HCT116 (cell line): ENCODE data around the gene NCCRP1. TPM values are rescaled to one million over a fixed set of nuclear protein-coding genes. Genes with fewer than 3 reads are reported as not detected.

Experiments
- ATAC-seq: fragments of 200-7000 bp; cut with Tn5 transposase; 2 replicates; pipeline ENCODE4 v1.9.1; 2020; ENCODE audit warnings: mild to moderate bottlenecking, moderate library complexity
- BruUV-seq: library from RNA; stranded (reverse); fragments of 400-500 nt; replicated peaks from 2 replicates; lab custom pipeline; 2021; lab: Mats Ljungman, UMichigan
- CTCF ChIA-PET: fragments of 300-600 bp; sonication (Branson Sonifier 250); formaldehyde crosslinking; loops from one replicate; lab custom pipeline; 2021; ENCODE audit warnings: antibody characterized with exemption; lab: Charles Lee
- POLR2A ChIA-PET: fragments of 300-600, 350-600 bp; sonication (Branson Sonifier 250); formaldehyde crosslinking; loops from one replicate; lab custom pipeline; 2021; ENCODE audit warnings: antibody characterized with exemption; lab: Charles Lee
- RAD21 ChIA-PET, 2 experiments: fragments of 300-600 bp; sonication (Branson Sonifier 250); formaldehyde crosslinking; loops; one replicate each; lab custom pipeline; 2023; ENCODE audit warnings: low total read pairs in 2 of 2; ENCODE audit not compliant: uncharacterized antibody in 2 of 2, unreplicated experiment in 2 of 2, low non-redundant PET in 1 of 2; lab: Charles Lee
- DNase-seq: peaks from one replicate; pipeline ENCODE4 v3.0.0-alpha.2; 2010; ENCODE audit warnings: low read depth, low spot score
- H2AFZ ChIP-seq: fragments of 200-600 bp; shearing (Covaris generic), sonication (generic); 2 replicates; pipeline ENCODE4 v1.6.1; 2017; ENCODE audit warnings: low read depth, mixed run types, mixed read lengths, antibody characterized with exemption, low read length; ENCODE audit not compliant: poor library complexity, severe bottlenecking
- H3K27ac ChIP-seq: 2 replicates; pipeline ENCODE4 v1.5.1; 2012; ENCODE audit warnings: low read depth, low read length
- H3K27me3 ChIP-seq: fragments of 200-600 bp; sonication (generic); 2 replicates; pipeline ENCODE4 v1.6.1; 2016; ENCODE audit warnings: mixed run types, low read length, mixed read lengths; ENCODE audit not compliant: insufficient read depth
- H3K36me3 ChIP-seq, 2 experiments: fragments of 200-500 bp in 1 of 2; fragments of 200-600 bp in 1 of 2; sonication (Bioruptor generic) in 1 of 2; sonication (generic) in 1 of 2; 2 replicates each; pipeline versions ENCODE4 v1.5.1 to v1.6.1; 2014 to 2016; ENCODE audit warnings: low read length in 2 of 2, inconsistent platforms in 1 of 2, mixed read lengths in 1 of 2, mixed run types in 1 of 2; ENCODE audit not compliant: insufficient read depth in 2 of 2, control insufficient read depth in 1 of 2
- H3K4me1 ChIP-seq, 2 experiments: fragments of 200-600 bp in 1 of 2; sonication (generic) in 1 of 2; 2 replicates each; pipeline versions ENCODE4 v1.5.1 to v1.6.1; 2012 to 2017; ENCODE audit warnings: low read length in 2 of 2, inconsistent platforms in 1 of 2, mild to moderate bottlenecking in 1 of 2, mixed read lengths in 1 of 2, mixed run types in 1 of 2, moderate library complexity in 1 of 2; ENCODE audit not compliant: insufficient read depth in 2 of 2, control insufficient read depth in 1 of 2
- H3K4me2 ChIP-seq: fragments of 200-600 bp; sonication (generic); 2 replicates; pipeline ENCODE4 v1.6.1; 2017; ENCODE audit warnings: mixed run types, low read length, mixed read lengths
- H3K4me3 ChIP-seq, 2 experiments: fragments of 200-600 bp in 1 of 2; sonication (generic) in 1 of 2; replicated peaks in 1 of 2; 2 replicates each; pipeline ENCODE4 v1.5.1; 2011 to 2016; ENCODE audit warnings: low read length in 2 of 2, control low read depth in 1 of 2, low read depth in 1 of 2, mild to moderate bottlenecking in 1 of 2, mixed read lengths in 1 of 2, mixed run types in 1 of 2
- H3K79me2 ChIP-seq: fragments of 200-600 bp; sonication (generic); 2 replicates; pipeline ENCODE4 v1.6.1; 2017; ENCODE audit warnings: mild to moderate bottlenecking, mixed run types, low read length, moderate library complexity, mixed read lengths; ENCODE audit not compliant: insufficient read depth
- H3K9ac ChIP-seq: fragments of 200-600 bp; sonication (generic); 2 replicates; pipeline ENCODE4 v1.6.1; 2016; ENCODE audit warnings: low read length, mixed read lengths
- H3K9me2 ChIP-seq: fragments of 200-600 bp; sonication (generic), shearing (Covaris generic); 2 replicates; pipeline ENCODE4 v1.6.1; 2017; ENCODE audit warnings: mixed run types, mild to moderate bottlenecking, moderate library complexity; ENCODE audit not compliant: insufficient read depth
- H3K9me3 ChIP-seq, 2 experiments: fragments of 200-500 bp in 1 of 2; fragments of 200-600 bp in 1 of 2; sonication (Bioruptor generic) in 1 of 2; sonication (generic) in 1 of 2; 2 replicates each; pipeline ENCODE4 v1.6.1; 2014 to 2017; ENCODE audit warnings: low read length in 2 of 2, mixed read lengths in 2 of 2, inconsistent platforms in 1 of 2, low read depth in 1 of 2, mild to moderate bottlenecking in 1 of 2, mixed run types in 1 of 2, moderate library complexity in 1 of 2; ENCODE audit not compliant: control insufficient read depth in 1 of 2, insufficient read depth in 1 of 2
- H4K20me1 ChIP-seq: fragments of 200-600 bp; sonication (generic), shearing (Covaris generic); 2 replicates; pipeline ENCODE4 v1.6.1; 2017; ENCODE audit warnings: mixed run types, mild to moderate bottlenecking, moderate library complexity; ENCODE audit not compliant: insufficient read depth
- CBX3 ChIP-seq: IDR thresholded peaks from 2 replicates; pipeline ENCODE4 v1.6.1; 2012; ENCODE audit warnings: low read depth
- CEBPB ChIP-seq: IDR thresholded peaks from 2 replicates; pipeline ENCODE4 v1.6.1; 2012; ENCODE audit warnings: low read depth
- ELF1 ChIP-seq: IDR thresholded peaks from 2 replicates; pipeline ENCODE4 v1.6.1; 2012; ENCODE audit warnings: low read depth, borderline replicate concordance
- EZH2 ChIP-seq: fragments of 200-600 bp; sonication (generic); IDR thresholded peaks from 2 replicates; pipeline ENCODE4 v1.6.1; 2017; ENCODE audit warnings: antibody characterized with exemption, mixed run types
- EZH2phosphoT487 ChIP-seq: fragments of 200-600 bp; IDR thresholded peaks from 2 replicates; pipeline ENCODE4 v1.6.1; 2018; ENCODE audit warnings: antibody characterized with exemption, borderline replicate concordance
- FOSL1 ChIP-seq: IDR thresholded peaks from 2 replicates; pipeline ENCODE4 v1.6.1; 2012; ENCODE audit warnings: low read depth
- MAX ChIP-seq: IDR thresholded peaks from 2 replicates; pipeline ENCODE4 v1.6.1; 2012
- POLR2A ChIP-seq: IDR thresholded peaks from 2 replicates; pipeline ENCODE4 v1.7.0; 2011; ENCODE audit warnings: borderline replicate concordance; ENCODE audit not compliant: insufficient read depth, insufficient read length; ENCODE audit errors: extremely low read depth
- POLR2AphosphoS5 ChIP-seq: IDR thresholded peaks from 2 replicates; pipeline ENCODE4 v1.6.1; 2011; ENCODE audit warnings: mild to moderate bottlenecking, low read depth, low read length, moderate library complexity
- RAD21 ChIP-seq: IDR thresholded peaks from 2 replicates; pipeline ENCODE4 v1.6.1; 2012; ENCODE audit warnings: low read depth, mild to moderate bottlenecking
- SIN3A ChIP-seq: IDR thresholded peaks from 2 replicates; pipeline ENCODE4 v1.6.1; 2012; ENCODE audit warnings: low read depth
- SP1 ChIP-seq: IDR thresholded peaks from 2 replicates; pipeline ENCODE4 v1.6.1; 2012; ENCODE audit warnings: low read depth
- SRF ChIP-seq: IDR thresholded peaks from 2 replicates; pipeline ENCODE4 v1.6.1; 2012; ENCODE audit warnings: low read depth
- YY1 ChIP-seq: IDR thresholded peaks from 2 replicates; pipeline ENCODE4 v1.6.1; 2011; ENCODE audit warnings: low read length, low read depth, moderate library complexity, mild to moderate bottlenecking; ENCODE audit not compliant: insufficient replicate concordance; ENCODE audit errors: extremely low read depth
- ZFX ChIP-seq: fragments of 450-650 bp; IDR thresholded peaks from 2 replicates; pipeline ENCODE4 v1.6.1; 2017
- ZNF274 ChIP-seq: fragments of 200-500 bp; sonication (Bioruptor generic); IDR thresholded peaks from 2 replicates; pipeline ENCODE4 v1.6.1; 2014; ENCODE audit warnings: mild to moderate bottlenecking, low read depth, low read length, inconsistent platforms
- intact Hi-C: fragments of 100-400 bp; cut with micrococcal nuclease; formaldehyde crosslinking; loops from 2 replicates; pipeline ENCODE4 v1.10.0; 2022
- total RNA-seq: library from RNA; stranded (reverse); gene quantifications from one replicate; pipeline ENCODE4 v1.2.1, GENCODE V29; 2021; ENCODE audit not compliant: unreplicated experiment
- TF ChIP-seq, protein P1 (sequence below): IDR thresholded peaks from 2 replicates; pipeline ENCODE4 v1.6.1; 2012
- TF ChIP-seq, protein P2 (sequence below): IDR thresholded peaks from 2 replicates; pipeline ENCODE4 v1.6.1; 2012; ENCODE audit warnings: low read depth
- TF ChIP-seq, protein P3 (sequence below): IDR thresholded peaks from 2 replicates; pipeline ENCODE4 v1.6.1; 2011; ENCODE audit warnings: mild to moderate bottlenecking, low read length, moderate library complexity; ENCODE audit not compliant: insufficient replicate concordance; ENCODE audit errors: extremely low read depth
- TF ChIP-seq, protein P4 (sequence below), 3 experiments: fragments of 200-600 bp in 1 of 3; sonication (generic) in 1 of 3; IDR thresholded peaks in 2 of 3; conservative IDR thresholded peaks in 1 of 3; 2 replicates each; pipeline ENCODE4 v1.5.1; 2012 to 2017; ENCODE audit warnings: low read depth in 2 of 3, low read length in 2 of 3, antibody characterized with exemption in 1 of 3, borderline replicate concordance in 1 of 3, control low read depth in 1 of 3, mild to moderate bottlenecking in 1 of 3, mixed read lengths in 1 of 3, mixed run types in 1 of 3, moderate library complexity in 1 of 3; ENCODE audit not compliant: insufficient read depth in 1 of 3

NCCRP1 gene
- total RNA-seq, 1 experiment from 2014 or later: 0.12 TPM

DNA sequence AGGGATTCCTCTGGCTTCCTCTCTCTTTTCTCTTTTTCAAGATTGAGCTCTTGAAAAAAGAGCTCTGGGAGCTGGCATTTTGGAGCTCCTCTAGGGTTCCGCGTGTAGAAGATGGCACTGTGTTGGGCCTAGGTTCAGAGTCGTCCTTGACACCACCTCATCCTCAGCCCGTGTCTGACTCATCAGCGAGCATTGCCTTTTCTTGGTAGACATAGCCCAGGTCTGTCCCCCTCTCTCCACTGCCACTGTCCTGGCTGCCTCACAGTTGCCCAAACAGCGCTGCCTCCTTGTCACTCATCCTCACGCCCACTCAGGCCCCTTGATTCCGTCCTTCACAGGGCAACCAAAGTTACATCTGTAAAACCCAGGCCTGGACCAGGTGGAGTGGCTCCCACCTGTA is 46.5 kb upstream of the NCCRP1 start:
- H3K27me3 ChIP-seq: no peaks in the 10 kb centered on the region
- no peaks in the 10 kb centered on the region for H4K20me1 ChIP-seq
- ATAC-seq (no peak), DNase-seq (no peak)
- H3K4me1 ChIP-seq: peaks cover 19 to 29% of the 10 kb centered on the region in 2 experiments
- BruUV-seq: no TSS peak
- ChIA-PET RAD21 (no interaction called here), POLR2A (no interaction called here), CTCF (interaction anchor here (0.8 kb wide), 1 partner anchor 188 kb away, joined by 3 read pairs; no protein-coding TSS in a partner anchor)
- H3K36me3 ChIP-seq: no peaks in the 10 kb centered on the region
- peaks cover 92% of the 10 kb centered on the region for H3K79me2 ChIP-seq
- no peaks in the 10 kb centered on the region for H3K9me2 ChIP-seq
- no peak overlapping the region for H3K4me2 ChIP-seq
- H3K4me3 ChIP-seq: no peak overlapping the region
- H3K9ac ChIP-seq: no peak overlapping the region
- H3K9me3 ChIP-seq: no peaks in the 10 kb centered on the region
- no peak overlapping the region for H2AFZ ChIP-seq
- intact Hi-C loops: no loop called here
- TF ChIP-seq, protein P1, sequence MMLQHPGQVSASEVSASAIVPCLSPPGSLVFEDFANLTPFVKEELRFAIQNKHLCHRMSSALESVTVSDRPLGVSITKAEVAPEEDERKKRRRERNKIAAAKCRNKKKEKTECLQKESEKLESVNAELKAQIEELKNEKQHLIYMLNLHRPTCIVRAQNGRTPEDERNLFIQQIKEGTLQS: no peak
- no peak for TF ChIP-seq POLR2A
- TF ChIP-seq CEBPB: no peak
- no peak for TF ChIP-seq ZFX
- TF ChIP-seq, protein P2, sequence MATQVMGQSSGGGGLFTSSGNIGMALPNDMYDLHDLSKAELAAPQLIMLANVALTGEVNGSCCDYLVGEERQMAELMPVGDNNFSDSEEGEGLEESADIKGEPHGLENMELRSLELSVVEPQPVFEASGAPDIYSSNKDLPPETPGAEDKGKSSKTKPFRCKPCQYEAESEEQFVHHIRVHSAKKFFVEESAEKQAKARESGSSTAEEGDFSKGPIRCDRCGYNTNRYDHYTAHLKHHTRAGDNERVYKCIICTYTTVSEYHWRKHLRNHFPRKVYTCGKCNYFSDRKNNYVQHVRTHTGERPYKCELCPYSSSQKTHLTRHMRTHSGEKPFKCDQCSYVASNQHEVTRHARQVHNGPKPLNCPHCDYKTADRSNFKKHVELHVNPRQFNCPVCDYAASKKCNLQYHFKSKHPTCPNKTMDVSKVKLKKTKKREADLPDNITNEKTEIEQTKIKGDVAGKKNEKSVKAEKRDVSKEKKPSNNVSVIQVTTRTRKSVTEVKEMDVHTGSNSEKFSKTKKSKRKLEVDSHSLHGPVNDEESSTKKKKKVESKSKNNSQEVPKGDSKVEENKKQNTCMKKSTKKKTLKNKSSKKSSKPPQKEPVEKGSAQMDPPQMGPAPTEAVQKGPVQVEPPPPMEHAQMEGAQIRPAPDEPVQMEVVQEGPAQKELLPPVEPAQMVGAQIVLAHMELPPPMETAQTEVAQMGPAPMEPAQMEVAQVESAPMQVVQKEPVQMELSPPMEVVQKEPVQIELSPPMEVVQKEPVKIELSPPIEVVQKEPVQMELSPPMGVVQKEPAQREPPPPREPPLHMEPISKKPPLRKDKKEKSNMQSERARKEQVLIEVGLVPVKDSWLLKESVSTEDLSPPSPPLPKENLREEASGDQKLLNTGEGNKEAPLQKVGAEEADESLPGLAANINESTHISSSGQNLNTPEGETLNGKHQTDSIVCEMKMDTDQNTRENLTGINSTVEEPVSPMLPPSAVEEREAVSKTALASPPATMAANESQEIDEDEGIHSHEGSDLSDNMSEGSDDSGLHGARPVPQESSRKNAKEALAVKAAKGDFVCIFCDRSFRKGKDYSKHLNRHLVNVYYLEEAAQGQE: no peak
- TF ChIP-seq EZH2: no peak
- TF ChIP-seq YY1: no peak
- no peak for TF ChIP-seq ELF1
- TF ChIP-seq, protein P3, sequence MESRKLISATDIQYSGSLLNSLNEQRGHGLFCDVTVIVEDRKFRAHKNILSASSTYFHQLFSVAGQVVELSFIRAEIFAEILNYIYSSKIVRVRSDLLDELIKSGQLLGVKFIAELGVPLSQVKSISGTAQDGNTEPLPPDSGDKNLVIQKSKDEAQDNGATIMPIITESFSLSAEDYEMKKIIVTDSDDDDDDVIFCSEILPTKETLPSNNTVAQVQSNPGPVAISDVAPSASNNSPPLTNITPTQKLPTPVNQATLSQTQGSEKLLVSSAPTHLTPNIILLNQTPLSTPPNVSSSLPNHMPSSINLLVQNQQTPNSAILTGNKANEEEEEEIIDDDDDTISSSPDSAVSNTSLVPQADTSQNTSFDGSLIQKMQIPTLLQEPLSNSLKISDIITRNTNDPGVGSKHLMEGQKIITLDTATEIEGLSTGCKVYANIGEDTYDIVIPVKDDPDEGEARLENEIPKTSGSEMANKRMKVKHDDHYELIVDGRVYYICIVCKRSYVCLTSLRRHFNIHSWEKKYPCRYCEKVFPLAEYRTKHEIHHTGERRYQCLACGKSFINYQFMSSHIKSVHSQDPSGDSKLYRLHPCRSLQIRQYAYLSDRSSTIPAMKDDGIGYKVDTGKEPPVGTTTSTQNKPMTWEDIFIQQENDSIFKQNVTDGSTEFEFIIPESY: no peak
- TF ChIP-seq SRF: no peak
- no peak for TF ChIP-seq SP1
- no peak for TF ChIP-seq EZH2phosphoT487
- no peak for TF ChIP-seq FOSL1
- TF ChIP-seq SIN3A: no peak
- TF ChIP-seq MAX: no peak
- no peak for TF ChIP-seq CBX3
- TF ChIP-seq RAD21: no peak
- TF ChIP-seq POLR2AphosphoS5: no peak
- TF ChIP-seq ZNF274: no peak
- TF ChIP-seq, protein P4, sequence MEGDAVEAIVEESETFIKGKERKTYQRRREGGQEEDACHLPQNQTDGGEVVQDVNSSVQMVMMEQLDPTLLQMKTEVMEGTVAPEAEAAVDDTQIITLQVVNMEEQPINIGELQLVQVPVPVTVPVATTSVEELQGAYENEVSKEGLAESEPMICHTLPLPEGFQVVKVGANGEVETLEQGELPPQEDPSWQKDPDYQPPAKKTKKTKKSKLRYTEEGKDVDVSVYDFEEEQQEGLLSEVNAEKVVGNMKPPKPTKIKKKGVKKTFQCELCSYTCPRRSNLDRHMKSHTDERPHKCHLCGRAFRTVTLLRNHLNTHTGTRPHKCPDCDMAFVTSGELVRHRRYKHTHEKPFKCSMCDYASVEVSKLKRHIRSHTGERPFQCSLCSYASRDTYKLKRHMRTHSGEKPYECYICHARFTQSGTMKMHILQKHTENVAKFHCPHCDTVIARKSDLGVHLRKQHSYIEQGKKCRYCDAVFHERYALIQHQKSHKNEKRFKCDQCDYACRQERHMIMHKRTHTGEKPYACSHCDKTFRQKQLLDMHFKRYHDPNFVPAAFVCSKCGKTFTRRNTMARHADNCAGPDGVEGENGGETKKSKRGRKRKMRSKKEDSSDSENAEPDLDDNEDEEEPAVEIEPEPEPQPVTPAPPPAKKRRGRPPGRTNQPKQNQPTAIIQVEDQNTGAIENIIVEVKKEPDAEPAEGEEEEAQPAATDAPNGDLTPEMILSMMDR (IDR thresholded peaks at IDR 0.05 in 2 of 3, conservative IDR thresholded peaks at IDR 0.05 in 1 of 3; ENCODE audit: borderline replicate concordance in 1 of 3, insufficient read depth in 1 of 3, low read depth in 2 of 3, low read length in 2 of 3): no peak
- H3K27ac ChIP-seq: no peak overlapping the region
